Ectodermal cell (in vitro differentiated cells): Measurements from ENCODE around the gene RSPH1.

Experiments
- H3K27ac ChIP-seq: 2 replicates; pipeline ENCODE4 v1.7.0; 2013; ENCODE audit warnings: mild to moderate bottlenecking, low read depth, low read length; ENCODE audit not compliant: insufficient read depth, poor library complexity, severe bottlenecking
- H3K27me3 ChIP-seq: 2 replicates; pipeline ENCODE4 v1.7.0; 2013; ENCODE audit warnings: mild to moderate bottlenecking, low read length; ENCODE audit not compliant: insufficient read depth, control insufficient read depth, poor library complexity, severe bottlenecking
- H3K36me3 ChIP-seq: one replicate; pipeline ENCODE4 v1.7.0; 2013; ENCODE audit warnings: low read length; ENCODE audit not compliant: control insufficient read depth, insufficient read depth
- H3K4me1 ChIP-seq: one replicate; pipeline ENCODE4 v1.7.0; 2013; ENCODE audit warnings: low read length; ENCODE audit not compliant: control insufficient read depth, insufficient read depth
- H3K4me3 ChIP-seq: 2 replicates; pipeline ENCODE4 v1.7.0; 2013; ENCODE audit warnings: low read depth, low read length, control low read depth; ENCODE audit not compliant: insufficient read depth
- H3K9me3 ChIP-seq: 2 replicates; pipeline ENCODE4 v1.7.0; 2013; ENCODE audit warnings: mild to moderate bottlenecking, low read length, moderate library complexity; ENCODE audit not compliant: control insufficient read depth
- WGBS, 2 experiments: methylation state at CpG; one replicate each; pipeline ENCODE4 v1.1.7; 2013; ENCODE audit warnings: missing lambda C conversion rate in 2 of 2; 5-methylcytosine and 5-hydroxymethylcytosine counted together

Gene RSPH1

GRCh38 chr21:42513985-42514882 lies 18.2 kb upstream of the RSPH1 start:
- Histone ChIP-seq H3K27ac (no peak overlapping the region), H3K4me3 (peak overlapping the region; percentile 56), H3K4me1 (peaks cover 30% of the 10 kb centered on the region), H3K36me3 (no peaks in the 10 kb centered on the region), H3K27me3 (peaks cover 27% of the 10 kb centered on the region), H3K9me3 (no peaks in the 10 kb centered on the region)
- WGBS, 2 experiments, result 0 to 1% methylated on average over 77 of the region's 77 CpGs

GRCh38 chr21:42513151-42513984 lies 17.3 kb upstream of the RSPH1 start, which contains the start of gene SLC37A1:
Gene SLC37A1, plus strand, starts transcription at chr21:42513852. Its CDS starts 4,603 bp downstream, at chr21:42518455.
- no peaks in the 10 kb centered on the region for H3K9me3 ChIP-seq
- WGBS, 2 experiments, result 11 to 12% methylated on average over 88 of the region's 88 CpGs
- H3K4me3 ChIP-seq, result peak within 1 kb of the TSS; percentile 56
- H3K27ac ChIP-seq, result no peak within 1 kb of the TSS
- H3K27me3 ChIP-seq, result peaks cover 27% of the 10 kb centered on the region
- H3K4me1 ChIP-seq, result peaks cover 32% of the 10 kb centered on the region
- H3K36me3 ChIP-seq, result no peaks in the 10 kb centered on the region

- Histone ChIP-seq H3K9me3 (no peaks in the 10 kb centered on the region), H3K27me3 (peaks cover 27% of the 10 kb centered on the region), H3K27ac (no peak overlapping the region), H3K4me3 (no peak overlapping the region), H3K4me1 (peaks cover 32% of the 10 kb centered on the region), H3K36me3 (no peaks in the 10 kb centered on the region)
- WGBS, 2 experiments, result 51 to 52% methylated on average over 16 of the region's 16 CpGs
Measured at GRCh38 chr21:42512346-42513034, 16.5 kb upstream of the RSPH1 start.

DNA sequence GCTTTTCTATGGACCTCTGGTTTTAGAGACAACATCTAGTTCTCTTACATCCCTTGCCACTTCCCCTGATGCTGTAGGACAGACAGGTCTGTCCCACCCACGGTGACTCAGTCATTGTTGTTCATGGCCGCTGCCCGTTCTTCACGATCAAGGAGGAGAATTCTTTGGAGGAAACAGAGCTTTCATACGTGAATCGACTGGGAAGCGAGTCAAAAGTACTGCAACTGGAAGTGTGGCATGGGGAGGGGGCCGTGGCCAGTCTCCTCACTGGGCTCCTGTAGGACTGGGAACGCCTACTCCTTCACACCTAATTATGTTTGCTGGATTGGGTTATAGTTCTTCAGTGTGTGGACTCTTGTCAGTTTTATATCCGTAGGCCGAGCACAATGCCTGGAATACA lies 13.2 kb upstream of the RSPH1 start:
- no peaks in the 10 kb centered on the region for H3K36me3 ChIP-seq
- WGBS, 2 experiments, result 69 to 80% methylated on average over 11 of the region's 11 CpGs
- H3K4me1 ChIP-seq, result peaks cover 21% of the 10 kb centered on the region
- no peak overlapping the region for H3K27ac ChIP-seq
- H3K4me3 ChIP-seq, result no peak overlapping the region
- H3K9me3 ChIP-seq, result no peaks in the 10 kb centered on the region
- H3K27me3 ChIP-seq, result peaks cover 14% of the 10 kb centered on the region

- peaks cover 9% of the 10 kb centered on the region for H3K27me3 ChIP-seq
- H3K4me1 ChIP-seq, result peaks cover 20% of the 10 kb centered on the region
- H3K36me3 ChIP-seq, result no peaks in the 10 kb centered on the region
- H3K9me3 ChIP-seq, result no peaks in the 10 kb centered on the region
- WGBS, 2 experiments, result 87 to 94% methylated on average over 2 of the region's 2 CpGs
- H3K27ac ChIP-seq, result no peak overlapping the region
- H3K4me3 ChIP-seq, result no peak overlapping the region
Measured at GRCh38 chr21:42508371-42508770, 12.3 kb upstream of the RSPH1 start.

DNA sequence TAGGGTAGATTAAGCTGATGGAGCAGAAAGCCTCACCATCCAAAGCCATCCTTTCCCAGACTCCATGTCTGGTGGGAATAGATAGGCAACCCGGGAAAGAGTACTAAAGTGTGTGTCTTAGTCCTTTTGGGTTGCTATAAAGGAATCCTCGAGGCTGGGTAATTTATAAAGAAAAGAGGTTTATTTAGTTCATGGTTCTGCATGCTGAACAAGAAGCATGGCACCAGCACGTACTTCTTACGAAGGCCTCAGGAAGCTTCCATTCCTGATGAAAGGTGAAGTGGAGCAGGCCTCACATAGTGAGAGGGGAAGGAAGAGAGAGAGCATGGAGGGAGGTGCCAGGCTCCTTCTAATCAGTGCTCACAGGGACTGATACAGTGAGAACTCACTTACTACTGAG lies 11.4 kb upstream of the RSPH1 start:
- H3K4me3 ChIP-seq, result no peak overlapping the region
- peaks cover 11% of the 10 kb centered on the region for H3K4me1 ChIP-seq
- 91 to 95% methylated on average over 4 of the region's 4 CpGs for WGBS, 2 experiments
- H3K9me3 ChIP-seq, result no peaks in the 10 kb centered on the region
- no peak overlapping the region for H3K27ac ChIP-seq
- no peaks in the 10 kb centered on the region for H3K36me3 ChIP-seq
- peaks cover 5% of the 10 kb centered on the region for H3K27me3 ChIP-seq

GRCh38 chr21:42505090-42505726 lies 9.2 kb upstream of the RSPH1 start:
- WGBS, 2 experiments, result 85 to 88% methylated on average over 3 of the region's 3 CpGs
- Histone ChIP-seq H3K4me3 (no peak overlapping the region), H3K36me3 (no peaks in the 10 kb centered on the region), H3K4me1 (peaks cover 8% of the 10 kb centered on the region), H3K9me3 (no peaks in the 10 kb centered on the region), H3K27ac (no peak overlapping the region), H3K27me3 (peaks cover 5% of the 10 kb centered on the region)

GRCh38 chr21:42503711-42504110 lies 7.7 kb upstream of the RSPH1 start:
- Histone ChIP-seq H3K36me3 (no peaks in the 10 kb centered on the region), H3K9me3 (no peaks in the 10 kb centered on the region), H3K27ac (no peak overlapping the region), H3K4me1 (peaks cover 8% of the 10 kb centered on the region), H3K27me3 (peaks cover 5% of the 10 kb centered on the region), H3K4me3 (no peak overlapping the region)
- WGBS, 2 experiments, result 93 to 97% methylated on average over 4 of the region's 4 CpGs

DNA sequence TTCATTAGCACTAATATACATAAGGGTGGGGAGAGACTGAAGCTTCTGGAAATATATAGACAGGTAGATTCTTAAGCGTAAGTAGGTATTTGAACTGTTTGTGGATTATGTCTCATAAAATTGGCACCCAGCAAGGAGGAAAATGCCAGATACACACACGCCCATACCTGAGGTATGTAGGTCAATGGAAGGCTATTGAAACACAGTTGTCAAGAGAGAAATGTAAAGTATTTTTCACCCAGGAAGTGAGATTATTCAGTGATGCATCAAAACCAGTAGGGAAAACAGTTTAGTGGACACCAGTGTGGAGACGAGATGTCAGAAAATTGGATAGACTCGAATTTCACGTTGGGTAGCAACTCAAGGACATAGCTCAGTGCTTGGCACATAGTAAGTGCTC lies 4.7 kb upstream of the RSPH1 start:
- H3K36me3 ChIP-seq, result no peaks in the 10 kb centered on the region
- peaks cover 6% of the 10 kb centered on the region for H3K27me3 ChIP-seq
- H3K9me3 ChIP-seq, result no peaks in the 10 kb centered on the region
- H3K4me1 ChIP-seq, result peaks cover 13% of the 10 kb centered on the region
- WGBS, 2 experiments, result 94 to 95% methylated on average over 5 of the region's 5 CpGs
- H3K4me3 ChIP-seq, result no peak overlapping the region
- no peak overlapping the region for H3K27ac ChIP-seq
